ENCODE results near the gene CLGN.

Gene CLGN

DNA sequence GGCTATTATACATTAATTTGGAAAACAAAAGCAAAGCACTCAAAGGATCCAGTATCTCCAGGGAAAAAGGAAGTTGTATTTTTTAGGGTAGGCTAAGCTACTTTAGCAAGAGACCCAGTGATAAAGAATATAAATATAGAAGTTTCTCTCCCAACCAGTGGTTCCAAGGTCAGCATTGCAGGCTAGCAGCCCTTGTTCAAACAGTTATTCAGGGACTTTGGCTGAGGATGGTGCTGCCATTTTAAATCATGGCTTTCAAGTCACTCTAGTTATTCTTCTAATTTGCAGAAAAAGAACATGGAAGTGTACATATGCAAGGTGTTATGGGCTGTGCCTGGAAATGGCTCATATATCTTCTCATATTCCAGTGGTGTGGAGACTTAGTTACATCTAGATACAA lies 44.7 kb downstream of the CLGN start:
- TF ChIP-seq, protein P1, sequence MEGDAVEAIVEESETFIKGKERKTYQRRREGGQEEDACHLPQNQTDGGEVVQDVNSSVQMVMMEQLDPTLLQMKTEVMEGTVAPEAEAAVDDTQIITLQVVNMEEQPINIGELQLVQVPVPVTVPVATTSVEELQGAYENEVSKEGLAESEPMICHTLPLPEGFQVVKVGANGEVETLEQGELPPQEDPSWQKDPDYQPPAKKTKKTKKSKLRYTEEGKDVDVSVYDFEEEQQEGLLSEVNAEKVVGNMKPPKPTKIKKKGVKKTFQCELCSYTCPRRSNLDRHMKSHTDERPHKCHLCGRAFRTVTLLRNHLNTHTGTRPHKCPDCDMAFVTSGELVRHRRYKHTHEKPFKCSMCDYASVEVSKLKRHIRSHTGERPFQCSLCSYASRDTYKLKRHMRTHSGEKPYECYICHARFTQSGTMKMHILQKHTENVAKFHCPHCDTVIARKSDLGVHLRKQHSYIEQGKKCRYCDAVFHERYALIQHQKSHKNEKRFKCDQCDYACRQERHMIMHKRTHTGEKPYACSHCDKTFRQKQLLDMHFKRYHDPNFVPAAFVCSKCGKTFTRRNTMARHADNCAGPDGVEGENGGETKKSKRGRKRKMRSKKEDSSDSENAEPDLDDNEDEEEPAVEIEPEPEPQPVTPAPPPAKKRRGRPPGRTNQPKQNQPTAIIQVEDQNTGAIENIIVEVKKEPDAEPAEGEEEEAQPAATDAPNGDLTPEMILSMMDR (IDR thresholded peaks at IDR 0.05), result no peak
- H3K36me3 ChIP-seq (ENCODE audit: control insufficient read depth, insufficient read depth, low read length), result no peaks in the 10 kb centered on the region
- H3K4me1 ChIP-seq, result no peaks in the 10 kb centered on the region
- no peaks in the 10 kb centered on the region for H3K9me3 ChIP-seq (ENCODE audit: control insufficient read depth, low read length)
- H3K27me3 ChIP-seq (ENCODE audit: control insufficient read depth, insufficient read depth, low read length), result no peaks in the 10 kb centered on the region
- no peak overlapping the region for H3K9ac ChIP-seq
- no peaks in the 10 kb centered on the region for H3K79me2 ChIP-seq
- H3K27ac ChIP-seq, result no peak overlapping the region
- H3K4me3 ChIP-seq (ENCODE audit: low read depth, low read length), result no peak overlapping the region
- H2AFZ ChIP-seq, result no peak overlapping the region
- H3K4me2 ChIP-seq (ENCODE audit: low read length), result no peak overlapping the region

DNA sequence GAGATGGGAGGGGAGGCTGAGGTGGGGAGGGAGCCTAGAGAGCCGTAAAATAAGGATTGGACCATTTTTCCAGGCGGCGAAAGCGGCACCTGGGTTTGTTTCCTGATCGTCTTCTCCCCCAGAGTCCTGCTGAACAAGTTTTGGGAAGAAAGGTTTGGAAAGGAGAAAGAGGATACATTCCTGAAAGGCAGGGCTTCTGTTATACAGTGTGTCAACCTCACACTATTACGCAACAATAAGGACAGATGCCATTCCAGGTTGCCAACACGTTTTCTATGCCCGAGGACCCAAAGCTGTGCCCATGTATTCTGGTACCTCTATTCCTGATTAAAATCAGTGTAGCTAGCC lies 53.3 kb downstream of the CLGN start:
- peaks cover 6% of the 10 kb centered on the region for H3K4me1 ChIP-seq
- H3K4me2 ChIP-seq (ENCODE audit: low read length), result peak overlapping the region; percentile 86
- peak overlapping the region; percentile 79 for H2AFZ ChIP-seq
- peak overlapping the region; percentile 92 for H3K4me3 ChIP-seq (ENCODE audit: low read depth, low read length)
- no peaks in the 10 kb centered on the region for H3K9me3 ChIP-seq (ENCODE audit: control insufficient read depth, low read length)
- H3K27me3 ChIP-seq (ENCODE audit: control insufficient read depth, insufficient read depth, low read length), result no peaks in the 10 kb centered on the region
- TF ChIP-seq, protein P1 (IDR thresholded peaks at IDR 0.05), result no peak
- peaks cover 2% of the 10 kb centered on the region for H3K79me2 ChIP-seq
- no peaks in the 10 kb centered on the region for H3K36me3 ChIP-seq (ENCODE audit: control insufficient read depth, insufficient read depth, low read length)
- H3K27ac ChIP-seq, result peak overlapping the region; percentile 84
- H3K9ac ChIP-seq, result peak overlapping the region; percentile 74

DNA sequence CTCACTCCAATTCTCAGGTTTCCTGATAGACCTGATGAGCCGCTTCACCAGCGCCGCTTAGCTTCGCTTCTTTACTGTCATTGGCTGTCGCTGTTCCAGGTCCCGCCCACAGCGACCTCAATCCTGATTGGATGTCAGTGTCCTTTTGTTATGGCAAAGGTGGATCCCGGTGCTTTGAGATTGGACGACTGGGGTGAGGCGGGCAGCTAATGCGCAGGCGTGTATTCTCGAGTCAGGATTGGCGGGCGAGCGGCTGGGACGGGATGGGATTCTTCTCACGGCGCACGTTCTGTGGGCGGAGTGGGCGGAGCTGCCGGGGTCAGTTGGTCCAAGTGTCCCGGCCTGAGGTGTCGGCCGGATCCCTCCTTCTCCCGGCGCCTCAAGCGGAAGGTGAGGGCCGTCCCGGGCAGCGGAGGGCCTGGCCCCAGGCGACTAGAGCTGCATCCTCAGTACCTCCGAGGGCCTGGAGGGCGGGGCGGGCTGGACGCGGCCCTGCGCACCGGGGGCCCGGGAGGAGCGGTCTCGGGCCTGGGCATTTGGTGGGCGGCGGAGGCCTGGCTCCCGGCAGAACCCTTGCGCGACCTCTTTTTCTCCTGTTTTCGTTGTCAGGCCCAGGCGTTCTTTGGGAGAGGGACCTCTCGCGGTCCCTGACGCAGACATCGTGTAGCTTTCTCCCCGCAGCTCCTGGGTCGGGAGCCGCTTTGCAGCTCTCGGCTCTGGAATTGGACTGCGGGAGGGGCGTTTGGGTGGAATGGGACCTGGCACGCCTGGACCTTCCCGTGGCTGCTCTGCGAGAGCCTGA lies 53.9 kb downstream of the CLGN start, which contains the start of gene SCOC:
SCOC (plus strand) TSS at position 319 of the 802 bp plus-strand sequence. CDS start 5,525 bp downstream, outside the sequence.
- peak within 1 kb of the TSS; percentile 84 for H3K27ac ChIP-seq
- no peaks in the 10 kb centered on the region for H3K9me3 ChIP-seq (ENCODE audit: control insufficient read depth, low read length)
- peaks cover 2% of the 10 kb centered on the region for H3K79me2 ChIP-seq
- peak within 1 kb of the TSS; percentile 92 for H3K4me3 ChIP-seq (ENCODE audit: low read depth, low read length)
- H3K9ac ChIP-seq, result peak within 1 kb of the TSS; percentile 74
- TF ChIP-seq, protein P1 (IDR thresholded peaks at IDR 0.05), result no peak
- peaks cover 6% of the 10 kb centered on the region for H3K4me1 ChIP-seq
- peak within 1 kb of the TSS; percentile 86 for H3K4me2 ChIP-seq (ENCODE audit: low read length)
- H3K36me3 ChIP-seq (ENCODE audit: control insufficient read depth, insufficient read depth, low read length), result no peaks in the 10 kb centered on the region
- H2AFZ ChIP-seq, result peak within 1 kb of the TSS; percentile 79
- no peaks in the 10 kb centered on the region for H3K27me3 ChIP-seq (ENCODE audit: control insufficient read depth, insufficient read depth, low read length)

DNA sequence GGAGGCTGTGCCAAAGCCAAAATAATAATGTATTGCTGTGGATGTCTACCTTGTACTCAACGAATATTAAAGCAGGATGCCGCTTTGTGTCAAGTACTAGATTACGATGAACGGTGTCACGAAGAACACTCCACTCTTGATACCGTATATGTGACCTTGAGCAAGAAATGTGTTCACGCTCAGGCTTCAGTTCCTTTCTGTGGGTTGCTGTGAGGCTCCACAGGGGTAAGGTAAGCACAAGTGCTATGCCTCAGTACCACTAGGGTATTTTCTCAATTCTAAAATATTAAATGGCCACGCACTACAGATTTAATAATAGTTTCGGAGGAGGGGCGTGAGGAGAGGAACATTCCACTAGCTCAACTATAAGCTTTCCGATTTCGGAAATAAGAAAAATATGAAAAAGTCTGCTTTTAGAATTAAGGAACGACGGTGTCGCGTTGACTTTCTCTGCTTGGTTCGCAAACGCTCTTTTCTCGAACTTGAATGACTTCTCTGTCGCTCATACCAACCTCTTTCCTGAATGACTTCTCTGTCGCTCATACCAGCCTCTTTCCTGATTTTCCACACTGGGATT lies 54.6 kb downstream of the CLGN start:
- Histone ChIP-seq H3K4me3 (ENCODE audit: low read depth, low read length) (peak overlapping the region; percentile 92), H3K4me2 (ENCODE audit: low read length) (peak overlapping the region; percentile 79), H2AFZ (peak overlapping the region; percentile 79), H3K27me3 (ENCODE audit: control insufficient read depth, insufficient read depth, low read length) (no peaks in the 10 kb centered on the region), H3K9ac (no peak overlapping the region), H3K27ac (peak overlapping the region; percentile 80), H3K79me2 (peaks cover 2% of the 10 kb centered on the region), H3K36me3 (ENCODE audit: control insufficient read depth, insufficient read depth, low read length) (no peaks in the 10 kb centered on the region), H3K4me1 (peaks cover 6% of the 10 kb centered on the region), H3K9me3 (ENCODE audit: control insufficient read depth, low read length) (no peaks in the 10 kb centered on the region)
- TF ChIP-seq, protein P1 (IDR thresholded peaks at IDR 0.05), result no peak

All from parathyroid adenoma (tissue), 2 donors.